Measurements from ENCODE around the gene EIF5.

Gene EIF5

DNA sequence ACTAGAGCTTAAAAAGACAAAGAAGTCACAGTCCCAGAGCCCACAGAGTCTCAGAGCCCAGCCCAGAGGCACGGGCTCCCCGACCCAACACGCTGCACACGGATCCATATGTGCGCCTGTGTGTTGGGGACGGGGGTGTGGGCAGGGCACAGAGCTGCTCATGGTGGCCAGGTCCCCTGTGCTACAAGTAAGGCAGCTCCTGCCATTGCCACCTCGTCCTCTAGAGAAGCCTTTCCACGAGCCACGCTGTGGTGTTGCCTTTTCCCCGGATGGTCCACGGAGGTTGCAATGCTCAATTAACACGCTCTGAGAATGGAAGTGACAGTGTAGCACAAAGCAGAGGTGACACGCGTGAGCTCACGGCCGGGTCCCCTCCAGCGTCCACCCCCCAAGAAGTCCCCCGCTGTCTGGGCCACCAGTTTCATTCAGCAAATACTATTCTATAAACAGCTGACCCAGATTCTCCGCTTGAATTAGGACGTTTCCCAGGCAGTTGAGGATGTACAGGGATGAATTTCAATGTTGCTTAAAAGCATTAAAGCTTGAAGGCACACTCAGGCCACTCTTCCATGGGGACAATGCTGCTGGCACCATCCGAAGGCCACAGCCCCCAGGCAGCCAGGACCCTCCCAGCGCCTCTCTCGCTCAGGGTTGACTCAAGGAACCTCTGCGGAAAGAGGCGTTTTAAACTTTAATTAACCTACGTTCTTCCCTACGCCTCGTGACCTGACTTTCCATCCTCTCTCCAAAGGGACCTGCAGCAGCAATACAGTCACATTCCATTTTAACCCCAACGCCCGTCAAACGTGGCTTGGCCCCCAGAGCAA is 22.7 kb upstream of the EIF5 start:
- DNase-seq, result no peak

DNA sequence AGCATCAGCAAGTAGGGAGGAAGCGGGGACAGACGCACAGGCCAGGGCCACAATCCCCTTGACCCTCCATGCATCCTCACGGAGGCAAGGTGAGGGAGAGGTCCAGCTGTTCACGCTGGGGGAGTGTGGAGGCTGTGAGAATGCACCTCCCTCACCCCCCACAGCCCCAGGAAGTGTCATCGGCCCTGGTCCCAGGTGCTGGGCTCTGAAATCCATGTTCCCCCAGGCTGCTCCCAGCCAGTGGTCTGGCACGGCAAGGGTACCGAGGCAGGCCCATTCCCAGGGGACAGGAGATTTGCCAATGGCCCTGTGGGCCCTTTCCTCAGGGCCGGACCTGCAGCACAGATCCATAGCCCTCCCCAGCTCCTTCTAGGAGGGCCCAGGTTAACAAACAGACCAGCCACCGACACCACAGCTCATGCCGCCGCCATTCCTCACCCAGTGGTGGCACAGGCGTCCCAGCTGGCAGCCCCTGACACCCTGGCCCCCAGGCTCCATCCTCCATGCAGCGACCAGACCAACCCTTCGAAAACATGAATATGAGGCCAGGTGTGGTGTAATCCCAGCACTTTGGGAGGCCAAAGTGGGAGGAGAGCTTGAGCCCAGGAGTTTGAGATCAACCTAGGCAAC is 21.9 kb upstream of the EIF5 start:
- DNase-seq, result no peak

DNA sequence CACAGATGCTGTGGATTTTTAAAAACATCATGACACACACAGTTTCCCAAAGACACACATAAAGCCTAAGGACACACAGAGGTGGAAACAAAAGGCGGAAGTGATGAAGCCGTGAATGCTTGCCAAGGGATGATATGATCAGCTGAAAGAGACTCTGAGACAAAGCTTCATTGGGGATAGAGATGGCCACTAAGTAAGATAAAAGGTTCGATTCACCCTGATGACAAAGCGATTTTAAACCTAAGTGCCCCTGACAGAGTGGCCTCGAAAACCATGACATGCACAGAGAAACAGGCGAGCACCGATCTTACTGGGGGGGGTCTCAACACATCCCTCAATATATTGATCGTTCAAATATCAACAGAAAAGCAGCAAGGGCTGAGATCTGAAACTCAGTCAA is 20.3 kb upstream of the EIF5 start:
- DNase-seq, result no peak

DNA sequence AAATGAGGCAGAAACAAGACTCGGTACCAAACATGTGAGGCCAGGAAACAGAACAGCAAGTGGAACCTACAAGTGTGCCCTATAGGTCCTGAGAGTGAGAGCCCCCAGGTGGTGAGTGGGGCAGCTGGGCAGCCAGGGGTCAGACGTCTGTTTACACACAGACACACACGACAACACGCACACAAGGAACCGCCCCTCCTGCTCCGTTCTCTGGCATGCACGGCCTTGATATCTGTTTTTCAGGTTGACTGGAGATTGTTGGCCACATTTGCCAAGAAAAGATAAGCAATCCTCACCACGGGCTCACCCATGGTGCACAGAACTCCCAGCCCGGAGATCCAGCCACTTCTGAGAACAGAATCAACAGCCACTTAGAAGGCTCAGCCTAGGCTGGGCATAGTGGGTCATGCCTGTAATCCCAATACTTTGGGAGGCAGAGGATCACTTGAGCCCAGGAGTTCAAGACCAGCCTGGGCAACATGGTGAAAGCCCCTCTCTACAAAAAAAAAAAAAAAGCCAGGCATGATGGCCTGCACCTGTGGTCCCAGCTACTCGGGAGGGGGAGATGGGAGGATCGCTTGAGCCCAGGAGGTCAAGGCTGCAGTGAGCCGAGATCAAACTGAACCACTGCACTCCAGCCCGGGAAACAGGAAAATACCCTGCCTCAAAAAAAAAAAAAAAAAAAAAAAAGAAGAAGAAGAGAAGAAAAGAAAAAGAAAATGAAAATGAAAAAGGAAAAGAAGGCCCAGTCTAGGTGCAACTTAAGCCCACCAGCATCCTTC is 19.4 kb upstream of the EIF5 start:
- no peak for DNase-seq

DNA sequence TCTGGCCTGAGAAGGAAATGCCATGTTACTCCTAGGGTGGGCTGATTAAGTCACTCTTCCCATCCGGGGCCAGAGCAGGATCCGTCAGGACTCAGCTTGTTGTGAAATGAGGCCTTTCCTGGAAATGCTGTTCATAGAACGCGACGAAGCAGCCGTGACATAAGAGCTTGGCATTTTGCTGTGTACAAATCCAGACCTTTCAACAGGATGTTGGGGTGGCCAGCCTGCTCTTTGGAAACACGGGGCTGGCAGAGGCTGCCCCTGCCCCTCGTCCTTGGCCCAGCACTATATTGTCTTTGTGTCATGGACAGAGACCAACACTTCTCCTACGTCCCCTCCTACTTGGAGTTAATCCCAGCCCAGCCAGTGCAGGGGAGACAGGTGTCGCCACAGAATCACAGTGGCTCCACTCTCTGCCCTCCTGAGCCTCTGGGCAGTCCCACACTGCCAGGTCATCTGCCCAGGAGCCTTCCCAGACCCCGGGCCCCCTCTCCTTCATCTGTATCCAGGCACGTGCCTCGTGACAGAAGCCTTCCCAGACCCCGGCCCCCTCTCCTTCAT is 18.6 kb upstream of the EIF5 start:
- no peak for DNase-seq

DNA sequence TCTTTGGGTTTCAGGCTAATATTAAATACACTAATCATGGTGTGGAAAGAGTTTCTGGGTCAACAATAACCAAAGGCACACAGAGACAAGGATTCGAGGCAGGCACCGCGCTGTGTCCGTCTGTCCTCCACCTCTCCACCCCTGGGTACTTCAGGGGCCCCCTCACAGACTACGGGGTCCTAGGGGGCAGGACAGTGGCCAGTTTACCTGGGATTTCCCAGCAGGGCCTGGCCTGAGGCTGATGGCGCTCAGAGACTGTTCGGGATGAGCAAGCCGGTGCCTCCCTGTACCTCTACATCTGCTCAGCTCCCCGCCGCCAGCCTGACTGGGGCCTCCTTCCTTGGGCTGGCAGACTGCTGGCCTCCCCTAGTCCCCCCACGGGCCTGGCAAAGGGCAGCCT is 18.1 kb upstream of the EIF5 start:
- DNase-seq, result no peak

DNA sequence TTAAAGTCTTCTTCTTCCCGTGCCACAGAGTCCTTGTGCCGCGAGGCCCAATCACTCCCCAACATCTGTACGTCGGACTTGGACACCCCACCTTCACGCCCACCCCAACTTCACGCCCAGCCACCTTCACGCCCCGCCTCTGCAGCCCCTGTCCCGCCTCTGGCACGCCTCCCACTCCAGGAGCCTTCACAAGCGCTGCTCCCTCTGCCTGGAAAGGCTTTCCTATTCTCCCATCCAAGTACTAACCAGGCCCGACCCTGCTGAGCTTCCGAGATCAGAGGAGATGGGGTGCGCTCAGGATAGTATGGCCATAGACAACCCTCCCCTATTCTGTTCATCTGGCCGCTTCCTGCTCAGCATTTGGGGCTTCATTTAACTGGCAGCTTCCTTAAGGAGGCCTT is 17.3 kb upstream of the EIF5 start:
- no peak for DNase-seq

DNA sequence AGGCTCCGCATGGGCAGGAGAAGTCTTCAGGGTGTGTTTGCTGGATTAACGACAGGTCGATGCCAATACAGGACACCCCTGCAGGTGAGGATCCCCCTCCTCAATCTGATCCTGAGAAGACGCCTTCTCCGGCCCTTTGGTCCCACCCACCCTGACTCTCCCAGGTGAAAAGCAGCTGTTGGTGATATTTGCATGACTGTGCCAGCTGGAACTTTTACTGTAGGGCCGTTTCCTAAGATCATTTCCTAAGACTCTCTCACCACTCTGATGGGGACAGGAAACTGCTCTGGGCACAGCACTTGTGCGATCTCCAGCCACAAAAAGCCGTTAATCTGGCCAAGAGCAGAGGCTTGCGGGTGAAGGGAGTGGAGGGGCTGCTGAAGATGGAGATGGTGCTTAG is 16.8 kb upstream of the EIF5 start:
- no peak for DNase-seq

DNA sequence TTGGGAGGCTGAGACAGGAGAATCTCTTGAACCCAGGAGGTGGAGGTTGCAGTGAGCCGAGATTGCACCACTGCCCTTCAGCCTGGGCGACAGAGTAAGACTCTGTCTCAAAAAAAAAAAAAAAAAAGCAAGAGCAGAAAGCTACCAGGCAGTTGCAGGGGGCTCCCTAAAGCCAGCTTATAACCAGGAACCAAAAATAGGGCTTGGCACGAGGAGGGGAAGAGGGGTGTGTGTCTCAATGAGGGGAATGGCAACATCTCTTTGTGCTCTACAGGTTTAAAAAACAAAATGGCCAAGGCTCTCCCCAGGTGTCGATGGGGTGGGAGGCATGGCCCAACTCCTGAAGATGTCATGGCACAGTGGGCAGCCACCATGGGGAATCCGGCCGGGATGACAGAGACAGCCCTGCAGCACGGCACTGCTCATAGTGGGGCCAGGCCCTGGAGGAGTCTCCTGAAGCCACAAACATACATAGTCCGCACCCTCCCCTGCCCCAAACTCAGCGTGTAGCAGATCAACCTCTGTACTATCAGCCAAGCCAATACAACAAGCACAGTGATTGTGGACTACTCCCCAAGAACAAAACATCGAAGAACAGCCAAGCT is 16.0 kb upstream of the EIF5 start:
- no peak for DNase-seq

DNA sequence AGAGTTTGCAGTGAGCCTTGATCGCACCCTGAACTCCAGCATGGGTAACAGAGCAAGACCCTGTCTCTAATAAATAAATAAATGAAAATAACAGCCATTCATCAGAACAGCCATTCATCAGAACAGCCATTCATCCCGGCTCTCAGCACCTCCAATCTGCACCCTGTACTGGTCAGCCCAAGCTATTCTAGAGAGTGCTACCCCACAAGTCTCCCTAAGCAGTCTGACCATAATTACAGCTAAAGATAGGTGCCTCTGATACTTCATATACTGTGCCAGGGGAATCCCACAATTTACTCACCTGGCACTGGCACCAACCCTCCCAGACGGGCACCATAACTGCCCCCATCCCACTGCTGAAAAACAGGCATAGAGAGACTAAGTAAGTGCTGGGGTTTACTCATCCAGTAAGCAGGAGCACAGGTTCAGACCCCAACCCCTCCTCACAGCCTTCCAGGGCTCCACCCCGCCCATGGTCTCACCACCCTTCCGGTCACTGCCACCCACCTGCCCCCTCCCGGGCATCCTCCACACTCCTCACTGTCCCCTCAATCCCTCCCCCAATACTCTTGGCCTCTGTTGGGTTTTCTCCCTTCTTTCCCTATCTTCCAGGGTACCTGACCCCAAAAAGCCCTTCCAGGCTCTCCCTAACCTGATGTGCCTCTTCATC is 15.2 kb upstream of the EIF5 start:
- DNase-seq, result no peak

DNA sequence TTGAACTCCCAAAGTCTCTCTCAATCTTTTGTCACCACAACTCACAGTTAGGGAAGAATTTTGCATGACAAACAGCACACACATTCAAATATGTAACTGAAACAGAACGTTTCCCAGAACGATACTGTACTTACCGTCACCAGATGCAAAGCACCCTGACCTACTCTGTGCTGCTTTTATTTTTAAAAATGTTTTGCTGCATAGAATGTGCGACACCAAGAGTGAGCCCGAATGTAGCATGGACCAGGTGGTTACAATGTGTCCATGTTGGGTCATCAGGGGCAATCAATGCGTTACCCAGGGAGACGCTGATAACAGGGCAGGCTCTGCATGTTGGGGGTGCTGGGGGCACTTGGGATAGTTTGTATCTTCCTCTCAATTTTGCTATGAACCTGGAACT is 14.6 kb upstream of the EIF5 start:
- DNase-seq, result no peak

DNA sequence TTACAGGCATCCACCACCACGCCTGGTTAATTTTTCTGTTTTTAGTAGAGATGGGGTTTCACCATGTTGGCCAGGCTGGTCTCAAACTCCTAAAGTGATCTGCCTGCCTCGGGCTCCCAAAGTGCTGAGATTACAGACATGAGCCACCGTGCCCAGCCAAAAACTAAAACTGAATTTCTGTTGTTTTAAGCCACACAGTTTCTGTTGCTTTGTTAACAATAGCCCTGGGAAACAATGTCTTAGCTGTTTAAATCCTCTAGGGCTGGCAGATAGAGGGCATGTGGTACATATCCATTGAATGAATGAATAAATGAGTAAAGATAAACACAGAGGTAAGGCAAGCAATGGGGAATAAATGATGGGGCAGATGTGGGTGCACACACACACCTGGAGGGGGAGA is 8.0 kb upstream of the EIF5 start:
- DNase-seq, result no peak

DNA sequence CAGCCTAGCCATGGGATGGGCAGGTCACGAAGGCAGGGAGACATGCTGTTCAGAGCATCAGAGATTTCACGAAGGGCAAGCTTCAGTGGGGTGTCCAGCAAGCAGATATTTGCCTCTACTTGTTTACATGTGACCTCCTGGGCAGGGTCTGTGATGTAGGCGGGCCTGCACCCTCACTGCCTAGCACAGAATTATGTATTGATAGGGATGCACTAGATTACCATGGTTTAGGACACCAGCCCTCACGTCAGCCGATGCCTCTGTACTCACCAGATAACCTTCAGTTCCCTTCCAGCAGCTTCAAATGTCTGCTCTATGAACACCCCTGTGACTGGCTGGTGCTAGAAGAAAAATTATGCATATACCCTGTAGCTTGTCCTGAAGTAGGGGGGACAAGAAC is 5.1 kb upstream of the EIF5 start:
- no peak for DNase-seq

DNA sequence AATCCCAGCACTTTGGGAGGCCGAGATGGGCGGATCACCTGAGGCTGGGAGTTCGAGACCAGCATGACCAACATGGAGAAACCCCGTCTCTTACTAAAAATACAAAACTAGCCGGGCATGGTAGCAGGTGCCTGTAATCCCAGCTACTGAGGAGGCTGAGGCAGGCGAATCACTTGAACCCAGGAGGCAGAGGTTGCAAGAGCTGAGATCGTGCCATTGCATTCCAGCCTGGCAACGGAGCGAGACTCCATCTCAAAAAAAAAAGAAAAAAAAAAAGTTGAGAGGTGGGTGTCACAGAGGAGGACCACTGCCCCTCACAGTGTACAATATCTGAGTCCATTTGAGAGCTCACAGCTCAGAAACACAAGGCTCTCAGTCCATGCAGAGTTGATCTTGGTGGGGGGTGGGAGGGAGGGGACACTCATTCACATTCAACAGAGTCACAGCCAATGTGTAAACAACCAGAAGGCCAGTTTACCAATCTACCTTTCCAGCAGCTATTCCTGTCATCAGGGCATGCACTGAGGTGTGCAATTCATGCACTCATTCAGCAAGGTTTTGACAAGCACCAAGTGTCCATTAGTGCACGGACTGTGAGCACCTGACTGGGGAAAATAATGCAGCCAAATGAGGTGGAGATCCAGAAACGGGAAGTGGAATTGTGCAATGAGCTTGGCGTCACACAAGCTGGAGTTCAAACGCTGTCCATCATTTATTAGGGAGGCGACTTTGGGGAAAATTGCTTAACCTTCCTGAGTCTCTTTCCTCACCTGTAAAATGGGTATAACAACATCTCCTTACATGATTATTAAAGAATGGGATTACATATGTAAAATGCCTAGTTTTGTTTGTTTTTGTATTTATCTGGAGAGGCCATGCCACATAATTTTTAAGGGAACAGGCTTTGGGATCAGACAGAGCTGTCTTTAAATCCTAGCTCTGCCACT is 4.4 kb upstream of the EIF5 start:
- DNase-seq, result no peak

DNA sequence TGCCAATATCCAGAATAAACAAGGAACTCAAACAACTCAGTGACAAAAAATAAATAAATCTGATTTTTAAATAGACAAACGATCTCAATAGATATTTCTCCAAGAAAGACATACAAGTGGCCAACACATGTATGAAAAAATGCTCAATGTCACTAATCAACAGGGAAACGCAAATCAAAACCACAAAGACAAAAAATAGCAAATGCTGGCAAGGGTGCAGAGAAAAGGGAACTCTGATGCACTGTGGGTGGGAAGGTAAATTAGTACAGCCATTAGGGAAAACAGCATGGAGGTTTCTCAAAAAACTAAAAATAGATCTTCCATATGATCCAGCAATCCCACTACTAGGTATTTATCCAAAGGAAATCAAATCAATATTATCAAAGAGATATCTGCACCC is 3.5 kb upstream of the EIF5 start:
- no peak for DNase-seq

DNA sequence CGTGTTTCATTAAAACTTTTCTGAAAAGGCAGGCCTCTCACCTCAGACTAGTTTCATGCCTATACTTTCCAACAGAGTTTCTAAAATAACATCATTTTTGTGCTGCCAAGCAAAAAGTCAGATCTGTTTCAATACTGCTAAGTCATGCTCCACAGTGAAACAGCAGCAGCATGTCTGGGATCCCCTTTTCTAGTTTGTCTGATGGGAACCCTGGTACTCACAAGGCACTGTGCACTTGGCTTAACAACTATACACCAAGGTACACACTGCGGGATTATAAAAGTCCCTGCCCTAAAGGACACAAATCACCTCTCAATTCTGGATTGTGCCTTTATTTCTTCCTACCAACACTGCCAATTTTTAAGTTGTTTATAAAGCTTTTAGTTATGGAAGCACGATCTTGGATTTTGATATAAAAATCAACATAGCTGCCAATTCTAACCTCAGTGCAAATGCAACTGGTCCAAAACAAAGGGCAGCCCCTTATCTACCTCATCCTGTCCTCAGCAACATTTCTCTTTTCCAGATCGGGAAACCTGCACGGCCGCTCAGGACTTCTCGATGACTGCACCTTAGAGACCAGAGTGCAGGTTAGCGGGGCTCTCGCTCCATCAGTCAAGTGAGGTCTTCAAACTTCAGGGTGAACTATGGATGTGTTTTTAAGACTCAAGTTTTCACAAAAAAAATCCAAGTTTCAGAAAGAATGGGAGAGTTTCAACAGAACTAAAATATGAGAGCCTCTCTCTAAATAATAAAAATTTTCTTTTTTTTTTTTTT is 1.7 kb upstream of the EIF5 start:
- DNase-seq, result no peak

DNA sequence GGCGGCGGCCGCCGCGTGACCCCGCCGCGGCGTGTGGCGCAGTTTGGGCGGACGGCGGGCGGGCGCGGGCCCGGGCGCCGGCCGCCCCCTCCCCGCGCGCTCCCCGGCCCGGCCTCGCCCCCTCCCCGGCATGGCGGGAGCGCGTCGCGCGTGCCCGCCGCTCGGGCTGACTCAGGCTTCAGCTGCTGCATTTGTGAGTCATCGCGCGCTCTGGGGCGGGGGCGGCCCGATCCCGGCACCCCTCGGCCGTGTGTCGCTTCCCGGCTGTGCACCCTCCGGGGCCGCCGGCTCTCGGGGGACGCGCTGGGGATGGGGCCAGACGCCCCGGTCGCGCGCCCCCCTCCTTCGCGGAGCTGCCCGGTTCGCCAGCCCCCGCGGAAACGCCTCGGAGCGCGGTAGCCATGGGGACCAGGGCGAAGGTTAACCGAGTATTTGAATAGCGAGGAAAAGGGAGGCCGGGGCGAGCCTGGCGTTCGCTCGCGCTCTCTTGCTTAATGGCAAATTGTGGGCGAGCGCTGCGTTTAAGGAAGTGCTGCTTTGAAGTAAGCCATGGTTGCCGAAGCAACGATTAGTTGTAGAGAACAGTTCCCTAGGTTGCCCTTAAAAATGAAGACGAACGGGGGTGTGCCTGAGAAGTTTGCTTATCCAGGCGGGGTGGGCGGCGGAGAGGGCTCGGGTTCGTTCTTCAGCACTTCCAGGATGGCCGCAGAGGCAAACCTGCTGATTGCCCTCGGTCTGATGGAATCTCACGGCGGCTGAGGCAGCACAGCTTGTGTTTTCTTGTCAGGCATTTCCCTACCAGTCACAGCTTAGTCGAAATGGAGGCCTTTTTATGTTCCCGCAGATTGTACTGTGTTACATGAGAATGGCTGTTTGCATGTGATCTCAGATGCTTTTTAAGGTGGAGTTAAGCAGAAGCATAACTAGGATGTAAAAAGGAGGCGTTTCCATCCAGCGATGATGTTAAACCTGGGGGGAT is 896 bp downstream of the EIF5 start:
- no peak for DNase-seq

DNA sequence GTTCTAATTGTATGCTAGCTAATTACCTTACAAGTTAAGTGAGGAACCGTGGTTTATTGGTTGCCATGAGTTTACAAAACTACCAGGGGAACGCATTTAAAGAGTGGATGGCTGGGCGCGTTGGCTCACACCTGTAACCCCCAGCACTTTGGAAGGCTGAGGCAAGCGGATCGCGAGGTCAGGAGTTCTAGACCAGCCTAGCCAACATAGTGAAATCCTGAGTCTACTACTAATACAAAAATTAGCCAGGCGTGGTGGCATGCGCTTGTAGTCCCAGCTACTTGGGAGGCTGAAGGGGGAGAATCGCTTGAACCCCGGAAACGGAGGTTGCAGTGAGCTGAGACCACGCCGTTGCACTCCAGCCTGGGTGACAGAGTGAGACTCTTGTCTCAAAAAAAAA is 2.2 kb downstream of the EIF5 start:
- no peak for DNase-seq

DNA sequence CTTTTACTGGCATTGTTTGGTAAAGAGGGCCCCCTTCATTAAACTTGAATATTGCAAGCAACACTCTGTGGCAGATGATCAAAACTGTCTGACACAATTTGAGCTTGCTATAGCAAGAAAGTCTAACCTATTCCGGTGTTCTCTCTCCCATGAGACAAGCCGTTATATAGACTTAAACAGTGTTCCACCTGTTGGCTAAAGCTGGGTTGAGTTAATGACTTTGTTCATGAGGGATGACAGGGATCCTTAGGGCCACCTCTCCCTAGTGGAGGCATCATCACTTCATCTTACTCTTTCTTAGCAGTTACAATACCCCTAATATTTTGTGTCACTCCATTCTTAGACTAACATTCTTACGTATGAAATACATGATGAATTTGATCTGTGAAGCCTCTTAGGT is 3.8 kb downstream of the EIF5 start:
- no peak for DNase-seq

Measured in NCI-H1694 treated with DMSO at 0.1 percent for 48 hours (cell line).